Activated naive CD4-positive, alpha-beta T cell treated with anti-CD3 and anti-CD28 coated beads for 36 hours (primary cell): ENCODE results near the gene C19orf47. TPM values are rescaled to one million over a fixed set of nuclear protein-coding genes. Genes with fewer than 3 reads are reported as not detected.

Source experiments
- CTCF ChIA-PET: fragments of 350-600 bp; sonication (Branson Sonifier 250); formaldehyde crosslinking; loops from one replicate; lab custom pipeline; 2021; ENCODE audit warnings: antibody characterized with exemption; lab: Charles Lee
- DNase-seq: peaks from one replicate; pipeline ENCODE4 v3.0.0-alpha.2; 2020
- H3K27ac Mint-ChIP-seq: one replicate; pipeline ENCODE4 v1.8.0; 2021; ENCODE audit warnings: mild to moderate bottlenecking, mixed read lengths
- H3K27me3 Mint-ChIP-seq: one replicate; pipeline ENCODE4 v1.8.0; 2021; ENCODE audit warnings: low read depth, mixed read lengths
- H3K36me3 Mint-ChIP-seq: one replicate; pipeline ENCODE4 v1.8.0; 2021; ENCODE audit warnings: low read depth, mixed read lengths
- H3K4me1 Mint-ChIP-seq: one replicate; pipeline ENCODE4 v1.8.0; 2021; ENCODE audit warnings: low read depth, mixed read lengths
- H3K4me3 Mint-ChIP-seq: one replicate; pipeline ENCODE4 v1.8.0; 2021; ENCODE audit warnings: mild to moderate bottlenecking, moderate library complexity, mixed read lengths
- H3K9me3 Mint-ChIP-seq: one replicate; pipeline ENCODE4 v1.8.0; 2021; ENCODE audit warnings: mixed read lengths
- intact Hi-C: fragments of 100-400 bp; cut with micrococcal nuclease; formaldehyde crosslinking; loops from one replicate; pipeline ENCODE4 v1.15.1; 2023
- total RNA-seq, 2 experiments: library from RNA; stranded (reverse); gene quantifications; one replicate each; pipeline ENCODE4 v1.2.3, GENCODE V29; 2021

C19orf47 gene
- total RNA-seq, 2 experiments from 2014 or later: 13.5 to 14.6 TPM

- intact Hi-C loops: no loop called here
- Mint-ChIP-seq H3K4me1 (no peaks in the 10 kb centered on the region), H3K27ac (no peak overlapping the region), H3K27me3 (no peaks in the 10 kb centered on the region), H3K36me3 (no peaks in the 10 kb centered on the region), H3K4me3 (no peak overlapping the region), H3K9me3 (no peaks in the 10 kb centered on the region)
- no peak for DNase-seq
- CTCF ChIA-PET: no interaction called here
Observed at GRCh38 chr19:40387155-40387554, 39.0 kb upstream of the C19orf47 start.

- Mint-ChIP-seq H3K36me3 (no peaks in the 10 kb centered on the region), H3K4me3 (no peak overlapping the region), H3K4me1 (no peaks in the 10 kb centered on the region), H3K27me3 (no peaks in the 10 kb centered on the region), H3K27ac (no peak overlapping the region), H3K9me3 (no peaks in the 10 kb centered on the region)
- intact Hi-C loops: no loop called here
- no peak for DNase-seq
- CTCF ChIA-PET: no interaction called here
Observed at GRCh38 chr19:40383668-40384248, 35.6 kb upstream of the C19orf47 start.

DNA sequence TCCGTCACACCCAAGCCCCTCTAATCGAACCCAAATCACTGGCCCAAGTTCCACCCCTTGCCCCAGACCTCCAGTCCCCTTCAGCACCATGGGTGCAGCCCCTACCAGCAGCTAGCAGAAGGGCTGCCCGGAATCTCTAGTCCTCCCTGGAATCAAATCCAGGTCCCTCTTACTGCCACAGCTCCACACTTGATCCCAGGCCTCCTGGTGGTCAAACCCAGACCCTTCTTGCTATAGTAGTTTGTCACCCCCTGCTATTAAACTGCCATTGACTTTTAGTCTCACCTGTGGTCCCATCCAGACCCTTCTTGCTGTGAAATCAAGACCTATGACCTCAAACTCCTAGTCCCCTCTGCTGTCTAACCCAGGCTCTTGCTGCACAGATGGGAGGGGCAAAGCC, 33.1 kb upstream of the C19orf47 start:
- Mint-ChIP-seq H3K4me1 (no peaks in the 10 kb centered on the region), H3K27ac (no peak overlapping the region), H3K4me3 (no peak overlapping the region), H3K27me3 (no peaks in the 10 kb centered on the region), H3K9me3 (no peaks in the 10 kb centered on the region), H3K36me3 (no peaks in the 10 kb centered on the region)
- intact Hi-C loops: no loop called here
- no peak for DNase-seq
- CTCF ChIA-PET: no interaction called here

- CTCF ChIA-PET: interaction anchor here (0.5 kb wide), 1 partner anchor 270 kb away, joined by 3 read pairs; no protein-coding TSS in a partner anchor
Observed at GRCh38 chr19:40380199-40381037, 32.2 kb upstream of the C19orf47 start.

GRCh38 chr19:40379446-40380198, 31.4 kb upstream of the C19orf47 start:
- Mint-ChIP-seq H3K36me3 (no peaks in the 10 kb centered on the region), H3K27me3 (no peaks in the 10 kb centered on the region), H3K27ac (no peak overlapping the region), H3K4me1 (peaks cover 2% of the 10 kb centered on the region), H3K4me3 (no peak overlapping the region), H3K9me3 (no peaks in the 10 kb centered on the region)
- DNase-seq: no peak
- intact Hi-C loops: no loop called here
- CTCF ChIA-PET: interaction anchor here (0.5 kb wide), 1 partner anchor 269 kb away, joined by 3 read pairs; no protein-coding TSS in a partner anchor

More at GRCh38 chr19:40380199-40381037, 32.2 kb upstream of the C19orf47 start:
- no peak for DNase-seq
- Mint-ChIP-seq H3K4me3 (no peak overlapping the region), H3K4me1 (no peaks in the 10 kb centered on the region), H3K27ac (no peak overlapping the region), H3K36me3 (no peaks in the 10 kb centered on the region), H3K9me3 (no peaks in the 10 kb centered on the region), H3K27me3 (no peaks in the 10 kb centered on the region)
- intact Hi-C loops: no loop called here

- intact Hi-C loops: no loop called here
- no peak overlapping the region for H3K4me3 Mint-ChIP-seq
- no peaks in the 10 kb centered on the region for H3K9me3 Mint-ChIP-seq
- no peak for DNase-seq
- CTCF ChIA-PET: no interaction called here
- H3K27ac Mint-ChIP-seq: no peak overlapping the region
- peaks cover 8% of the 10 kb centered on the region for H3K4me1 Mint-ChIP-seq
- H3K27me3 Mint-ChIP-seq: no peaks in the 10 kb centered on the region
- H3K36me3 Mint-ChIP-seq: no peaks in the 10 kb centered on the region
Observed at GRCh38 chr19:40378509-40378908, 30.3 kb upstream of the C19orf47 start.

- H3K27me3 Mint-ChIP-seq: no peaks in the 10 kb centered on the region
- no peak overlapping the region for H3K4me3 Mint-ChIP-seq
- peaks cover 8% of the 10 kb centered on the region for H3K4me1 Mint-ChIP-seq
- CTCF ChIA-PET: no interaction called here
- intact Hi-C loops: no loop called here
- no peaks in the 10 kb centered on the region for H3K9me3 Mint-ChIP-seq
- no peak for DNase-seq
- H3K36me3 Mint-ChIP-seq: no peaks in the 10 kb centered on the region
- H3K27ac Mint-ChIP-seq: no peak overlapping the region
Observed at GRCh38 chr19:40377876-40378385, 29.7 kb upstream of the C19orf47 start.

DNA sequence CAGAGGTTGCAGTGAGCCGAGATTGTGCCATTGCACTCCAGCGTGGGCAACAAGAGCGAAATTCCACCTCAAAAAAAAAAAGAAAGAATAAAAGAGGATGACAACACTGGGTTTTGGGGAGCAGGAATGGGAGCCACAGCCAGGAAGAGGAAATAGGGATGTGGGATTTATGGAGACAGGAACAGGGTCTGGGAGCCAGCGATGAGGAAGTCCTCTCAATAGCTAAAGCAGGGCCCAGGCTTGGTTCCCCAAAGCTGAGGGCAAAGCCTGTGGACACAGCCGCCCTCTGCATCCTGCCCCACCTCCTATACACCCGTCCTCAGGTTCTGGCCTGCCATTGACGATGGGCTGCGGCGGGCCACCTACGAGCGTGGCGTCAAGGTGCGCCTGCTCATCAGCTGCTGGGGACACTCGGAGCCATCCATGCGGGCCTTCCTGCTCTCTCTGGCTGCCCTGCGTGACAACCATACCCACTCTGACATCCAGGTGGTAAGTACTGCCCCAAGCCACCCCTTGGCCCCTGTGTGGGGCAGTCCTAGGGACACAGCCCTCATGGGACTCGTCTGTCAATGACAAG, 28.2 kb upstream of the C19orf47 start:
- Mint-ChIP-seq H3K27me3 (no peaks in the 10 kb centered on the region), H3K9me3 (no peaks in the 10 kb centered on the region), H3K4me1 (peaks cover 8% of the 10 kb centered on the region), H3K27ac (no peak overlapping the region), H3K4me3 (no peak overlapping the region), H3K36me3 (no peaks in the 10 kb centered on the region)
- intact Hi-C loops: no loop called here
- CTCF ChIA-PET: no interaction called here
- DNase-seq: no peak

DNA sequence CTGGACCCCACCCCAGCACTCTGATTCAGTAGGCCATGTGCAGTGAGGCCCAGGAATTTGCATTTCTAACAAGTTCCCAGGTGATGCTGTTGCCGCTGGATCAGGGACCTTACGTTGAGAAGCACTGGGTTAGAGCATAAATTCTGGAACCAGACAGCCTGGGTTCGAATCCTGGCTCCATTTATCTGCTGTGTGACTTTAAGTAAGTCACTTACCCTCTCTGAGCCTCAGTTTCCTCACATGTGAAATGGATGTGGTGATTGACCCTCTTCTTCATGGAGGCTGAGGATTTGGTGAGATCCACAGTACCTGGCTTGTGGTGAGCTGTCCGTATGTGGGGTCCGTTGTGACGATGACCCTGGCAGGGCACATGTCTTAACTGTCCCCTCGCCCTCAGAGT, 25.9 kb upstream of the C19orf47 start:
- no peak overlapping the region for H3K27ac Mint-ChIP-seq
- intact Hi-C loops: no loop called here
- no peak overlapping the region for H3K4me3 Mint-ChIP-seq
- CTCF ChIA-PET: no interaction called here
- no peaks in the 10 kb centered on the region for H3K27me3 Mint-ChIP-seq
- H3K9me3 Mint-ChIP-seq: no peaks in the 10 kb centered on the region
- no peak for DNase-seq
- H3K36me3 Mint-ChIP-seq: peaks cover 3% of the 10 kb centered on the region
- H3K4me1 Mint-ChIP-seq: peaks cover 8% of the 10 kb centered on the region

DNA sequence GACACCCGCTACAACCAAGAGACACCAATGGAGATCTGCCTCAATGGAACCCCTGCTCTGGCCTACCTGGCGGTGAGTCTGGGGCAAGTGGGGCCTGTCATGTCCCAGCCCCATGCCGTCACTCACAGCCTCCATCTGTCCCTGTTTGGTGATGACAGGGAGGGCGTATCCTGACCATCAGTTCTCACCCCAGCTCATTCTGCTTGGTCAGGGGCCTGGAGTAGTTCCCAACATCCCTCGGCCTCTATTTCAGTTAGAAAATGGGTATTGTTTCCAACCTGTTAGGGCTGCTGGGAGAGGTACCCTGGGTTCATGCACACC, 23.6 kb upstream of the C19orf47 start:
- DNase-seq: no peak
- Mint-ChIP-seq H3K27ac (no peak overlapping the region), H3K4me1 (peaks cover 8% of the 10 kb centered on the region), H3K27me3 (no peaks in the 10 kb centered on the region), H3K9me3 (no peaks in the 10 kb centered on the region), H3K4me3 (no peak overlapping the region), H3K36me3 (peaks cover 3% of the 10 kb centered on the region)
- CTCF ChIA-PET: interaction anchor here (0.6 kb wide), 1 partner anchor 11 kb away, joined by 3 read pairs; no protein-coding TSS in a partner anchor
- intact Hi-C loops: no loop called here

- Mint-ChIP-seq H3K9me3 (no peaks in the 10 kb centered on the region), H3K4me3 (no peak overlapping the region), H3K36me3 (peaks cover 3% of the 10 kb centered on the region), H3K4me1 (peaks cover 8% of the 10 kb centered on the region), H3K27me3 (no peaks in the 10 kb centered on the region), H3K27ac (no peak overlapping the region)
- CTCF ChIA-PET: interaction anchor here (0.6 kb wide), 1 partner anchor 11 kb away, joined by 3 read pairs; no protein-coding TSS in a partner anchor
- intact Hi-C loops: no loop called here
- no peak for DNase-seq
Observed at GRCh38 chr19:40370997-40371801, 23.0 kb upstream of the C19orf47 start.
